Activated T-helper 17 cell treated with anti-CD3 and anti-CD28 coated beads, Interleukin-2, amount 50 U/mL, for 72 hours (primary cell): ENCODE measurements around the gene PRKCG. TPM values are rescaled to one million over a fixed set of nuclear protein-coding genes. Genes with fewer than 3 reads are reported as not detected.
"Not testable (repeated sequence)": the region's sequence is repeated elsewhere in the genome, so short reads cannot be mapped to it uniquely, and the experiment has no call there.

Experiments
- ATAC-seq: fragments of 150-1000 bp; cut with Tn5 transposase; replicated peaks from 2 replicates; pipeline ENCODE4 v1.10.0; 2021; ENCODE audit warnings: mild to moderate bottlenecking, moderate library complexity
- H3K27ac Mint-ChIP-seq: one replicate; pipeline ENCODE4 v1.8.0; 2022; ENCODE audit warnings: mixed read lengths
- H3K27me3 Mint-ChIP-seq: one replicate; pipeline ENCODE4 v1.8.0; 2022; ENCODE audit warnings: mixed read lengths
- H3K36me3 Mint-ChIP-seq: one replicate; pipeline ENCODE4 v1.8.0; 2022; ENCODE audit warnings: low read depth, mild to moderate bottlenecking, mixed read lengths
- H3K4me1 Mint-ChIP-seq: one replicate; pipeline ENCODE4 v1.8.0; 2022; ENCODE audit warnings: mixed read lengths
- H3K4me3 Mint-ChIP-seq: one replicate; pipeline ENCODE4 v1.8.0; 2022; ENCODE audit warnings: mild to moderate bottlenecking, mixed read lengths
- H3K9me3 Mint-ChIP-seq: one replicate; pipeline ENCODE4 v1.8.0; 2022; ENCODE audit warnings: mixed read lengths
- total RNA-seq, 2 donors: library from RNA; stranded (reverse); gene quantifications; one replicate each; pipeline ENCODE4 v1.2.3, GENCODE V29; 2022

PRKCG gene
- total RNA-seq, 2 donors from 2014 or later = not detected

GRCh38 chr19:53915000-53915399 is 33.0 kb downstream of the PRKCG start:
- Mint-ChIP-seq H3K36me3 (no peaks in the 10 kb centered on the region), H3K27ac (no peak overlapping the region), H3K9me3 (no peaks in the 10 kb centered on the region), H3K4me1 (no peaks in the 10 kb centered on the region), H3K27me3 (peaks cover 47% of the 10 kb centered on the region), H3K4me3 (no peak overlapping the region)
- ATAC-seq = no peak

- H3K4me3 Mint-ChIP-seq = no peak overlapping the region
- peaks cover 38% of the 10 kb centered on the region for H3K27me3 Mint-ChIP-seq
- H3K27ac Mint-ChIP-seq = no peak overlapping the region
- ATAC-seq = no peak
- H3K9me3 Mint-ChIP-seq = no peaks in the 10 kb centered on the region
- H3K4me1 Mint-ChIP-seq = no peaks in the 10 kb centered on the region
- H3K36me3 Mint-ChIP-seq = no peaks in the 10 kb centered on the region
These were observed 34.0 kb downstream of the PRKCG start for GRCh38 chr19:53916004-53916403.

GRCh38 chr19:53917356-53917755 is 35.4 kb downstream of the PRKCG start:
- H3K36me3 Mint-ChIP-seq = no peaks in the 10 kb centered on the region
- ATAC-seq = no peak
- no peak overlapping the region for H3K27ac Mint-ChIP-seq
- no peak overlapping the region for H3K4me3 Mint-ChIP-seq
- H3K9me3 Mint-ChIP-seq = no peaks in the 10 kb centered on the region
- H3K4me1 Mint-ChIP-seq = no peaks in the 10 kb centered on the region
- peaks cover 26% of the 10 kb centered on the region for H3K27me3 Mint-ChIP-seq

- ATAC-seq = no peak
- Mint-ChIP-seq H3K27me3 (peaks cover 7% of the 10 kb centered on the region), H3K4me1 (no peaks in the 10 kb centered on the region), H3K4me3 (no peak overlapping the region), H3K27ac (no peak overlapping the region), H3K9me3 (peaks cover 4% of the 10 kb centered on the region), H3K36me3 (no peaks in the 10 kb centered on the region)
These were observed 45.7 kb downstream of the PRKCG start for GRCh38 chr19:53927739-53928138.

- no peaks in the 10 kb centered on the region for H3K36me3 Mint-ChIP-seq
- H3K27me3 Mint-ChIP-seq = peaks cover 28% of the 10 kb centered on the region
- no peaks in the 10 kb centered on the region for H3K9me3 Mint-ChIP-seq
- no peaks in the 10 kb centered on the region for H3K4me1 Mint-ChIP-seq
- no peak for ATAC-seq
- no peak overlapping the region for H3K4me3 Mint-ChIP-seq
- H3K27ac Mint-ChIP-seq = no peak overlapping the region
These were observed 54.0 kb downstream of the PRKCG start for GRCh38 chr19:53936029-53936428.

- Mint-ChIP-seq H3K27me3 (peaks cover 60% of the 10 kb centered on the region), H3K27ac (no peak overlapping the region), H3K9me3 (no peaks in the 10 kb centered on the region), H3K4me1 (no peaks in the 10 kb centered on the region), H3K36me3 (no peaks in the 10 kb centered on the region), H3K4me3 (no peak overlapping the region)
- ATAC-seq = no peak
These were observed 60.2 kb downstream of the PRKCG start for GRCh38 chr19:53942001-53942786.

- no peak overlapping the region for H3K4me3 Mint-ChIP-seq
- no peaks in the 10 kb centered on the region for H3K4me1 Mint-ChIP-seq
- no peaks in the 10 kb centered on the region for H3K36me3 Mint-ChIP-seq
- H3K9me3 Mint-ChIP-seq = no peaks in the 10 kb centered on the region
- no peak overlapping the region for H3K27ac Mint-ChIP-seq
- ATAC-seq = no peak
- H3K27me3 Mint-ChIP-seq = peaks cover 50% of the 10 kb centered on the region
These were observed 62.4 kb downstream of the PRKCG start for GRCh38 chr19:53944416-53944815.

- ATAC-seq = no peak
- Mint-ChIP-seq H3K4me3 (no peak overlapping the region), H3K27ac (no peak overlapping the region), H3K4me1 (no peaks in the 10 kb centered on the region), H3K9me3 (no peaks in the 10 kb centered on the region), H3K36me3 (no peaks in the 10 kb centered on the region), H3K27me3 (peaks cover 45% of the 10 kb centered on the region)
These were observed 62.9 kb downstream of the PRKCG start for GRCh38 chr19:53944933-53945332.

- no peak for ATAC-seq
- Mint-ChIP-seq H3K9me3 (no peaks in the 10 kb centered on the region), H3K36me3 (no peaks in the 10 kb centered on the region), H3K27me3 (peaks cover 40% of the 10 kb centered on the region), H3K4me3 (no peak overlapping the region), H3K27ac (no peak overlapping the region), H3K4me1 (no peaks in the 10 kb centered on the region)
These were observed 63.4 kb downstream of the PRKCG start for GRCh38 chr19:53945441-53945840.

- ATAC-seq = no peak
- H3K27me3 Mint-ChIP-seq = peaks cover 37% of the 10 kb centered on the region
- no peak overlapping the region for H3K27ac Mint-ChIP-seq
- H3K4me3 Mint-ChIP-seq = no peak overlapping the region
- H3K9me3 Mint-ChIP-seq = no peaks in the 10 kb centered on the region
- H3K36me3 Mint-ChIP-seq = no peaks in the 10 kb centered on the region
- no peaks in the 10 kb centered on the region for H3K4me1 Mint-ChIP-seq
These were observed 64.0 kb downstream of the PRKCG start for GRCh38 chr19:53945998-53946397.

- Mint-ChIP-seq H3K9me3 (no peaks in the 10 kb centered on the region), H3K27ac (no peak overlapping the region)
These were observed 65.6 kb downstream of the PRKCG start for GRCh38 chr19:53947624-53948023.

GRCh38 chr19:53948611-53949010 is 66.6 kb downstream of the PRKCG start:
- not testable (repeated sequence) for H3K4me1 Mint-ChIP-seq, H3K36me3 Mint-ChIP-seq, ATAC-seq, H3K27ac Mint-ChIP-seq, H3K9me3 Mint-ChIP-seq, H3K4me3 Mint-ChIP-seq
- peaks cover 30% of the 10 kb centered on the region for H3K27me3 Mint-ChIP-seq

More at GRCh38 chr19:53947624-53948023, 65.6 kb downstream of the PRKCG start:
- H3K4me3 Mint-ChIP-seq = no peak overlapping the region
- no peaks in the 10 kb centered on the region for H3K4me1 Mint-ChIP-seq
- no peak for ATAC-seq
- H3K36me3 Mint-ChIP-seq = no peaks in the 10 kb centered on the region
- H3K27me3 Mint-ChIP-seq = peaks cover 38% of the 10 kb centered on the region

GRCh38 chr19:53951436-53951835 is 69.4 kb downstream of the PRKCG start:
- no peaks in the 10 kb centered on the region for H3K9me3 Mint-ChIP-seq
- H3K27me3 Mint-ChIP-seq = peaks cover 21% of the 10 kb centered on the region
- H3K36me3 Mint-ChIP-seq = no peaks in the 10 kb centered on the region
- no peaks in the 10 kb centered on the region for H3K4me1 Mint-ChIP-seq
- no peak overlapping the region for H3K4me3 Mint-ChIP-seq
- no peak for ATAC-seq
- no peak overlapping the region for H3K27ac Mint-ChIP-seq

- no peak for ATAC-seq
- Mint-ChIP-seq H3K36me3 (no peaks in the 10 kb centered on the region), H3K27ac (no peak overlapping the region), H3K9me3 (no peaks in the 10 kb centered on the region), H3K4me1 (no peaks in the 10 kb centered on the region), H3K27me3 (peaks cover 24% of the 10 kb centered on the region), H3K4me3 (no peak overlapping the region)
These were observed 70.0 kb downstream of the PRKCG start for GRCh38 chr19:53951947-53952346.

- peaks cover under 1% of the 10 kb centered on the region for H3K4me1 Mint-ChIP-seq
- ATAC-seq = no peak
- H3K4me3 Mint-ChIP-seq = no peak overlapping the region
These were observed 71.4 kb downstream of the PRKCG start for GRCh38 chr19:53953383-53953782.

More at GRCh38 chr19:53953383-53953782, 71.4 kb downstream of the PRKCG start:
- Mint-ChIP-seq H3K9me3 (no peaks in the 10 kb centered on the region), H3K27ac (no peak overlapping the region), H3K27me3 (peaks cover 30% of the 10 kb centered on the region), H3K36me3 (no peaks in the 10 kb centered on the region)
